Activated CD8-positive, alpha-beta T cell treated with anti-CD3 and anti-CD28 coated beads for 36 hours (primary cell): Measurements from ENCODE around the gene SYT6. TPM values are rescaled to one million over a fixed set of nuclear protein-coding genes. Genes with fewer than 3 reads are reported as not detected.

Source experiments
- ATAC-seq: fragments of 200-7000 bp; cut with Tn5 transposase; one replicate; pipeline ENCODE4 v1.10.0; 2021; ENCODE audit warnings: mild to moderate bottlenecking, moderate library complexity
- CTCF ChIA-PET: fragments of 350-600 bp; sonication (Branson Sonifier 250); formaldehyde crosslinking; loops from one replicate; lab custom pipeline; 2021; ENCODE audit warnings: antibody characterized with exemption; lab: Charles Lee
- POLR2A ChIA-PET: fragments of 350-600 bp; sonication (Branson Sonifier 250); formaldehyde crosslinking; loops from one replicate; lab custom pipeline; 2021; ENCODE audit warnings: antibody characterized with exemption; lab: Charles Lee
- DNase-seq: peaks from one replicate; pipeline ENCODE4 v3.0.0-alpha.2; 2020
- H3K27ac Mint-ChIP-seq: one replicate; pipeline ENCODE4 v1.8.0; 2021; ENCODE audit warnings: mild to moderate bottlenecking, mixed read lengths
- H3K27me3 Mint-ChIP-seq: one replicate; pipeline ENCODE4 v1.8.0; 2021; ENCODE audit warnings: mixed read lengths
- H3K36me3 Mint-ChIP-seq: one replicate; pipeline ENCODE4 v1.8.0; 2021; ENCODE audit warnings: low read depth, mixed read lengths
- H3K4me1 Mint-ChIP-seq: one replicate; pipeline ENCODE4 v1.8.0; 2021; ENCODE audit warnings: low read depth, mixed read lengths
- H3K4me3 Mint-ChIP-seq: one replicate; pipeline ENCODE4 v1.8.0; 2021; ENCODE audit warnings: mild to moderate bottlenecking, moderate library complexity, mixed read lengths
- H3K9me3 Mint-ChIP-seq: one replicate; pipeline ENCODE4 v1.8.0; 2021; ENCODE audit warnings: mixed read lengths
- CTCF ChIP-seq: fragments of 200-600 bp; IDR thresholded peaks from one replicate; pipeline ENCODE4 v1.8.0; 2022; ENCODE audit warnings: antibody characterized with exemption, mild to moderate bottlenecking
- intact Hi-C: fragments of 100-400 bp; cut with micrococcal nuclease; formaldehyde crosslinking; loops from one replicate; pipeline ENCODE4 v1.10.0; 2022
- total RNA-seq, 2 experiments: library from RNA; stranded (reverse); gene quantifications; one replicate each; pipeline ENCODE4 v1.2.3, GENCODE V29; 2021

SYT6 gene
- total RNA-seq, 2 experiments from 2014 or later: not detected

- Mint-ChIP-seq H3K36me3 (no peaks in the 10 kb centered on the region), H3K27me3 (peaks cover 3% of the 10 kb centered on the region), H3K4me1 (peaks cover 9% of the 10 kb centered on the region), H3K27ac (no peak overlapping the region), H3K4me3 (no peak overlapping the region), H3K9me3 (no peaks in the 10 kb centered on the region)
- ChIA-PET CTCF (interaction anchor here (0.9 to 1.0 kb wide), 2 partner anchors 52 to 170 kb away, joined by 3 read pairs; no protein-coding TSS in a partner anchor), POLR2A (interaction anchor here (1.0 kb wide), 1 partner anchor 20 kb away, joined by 3 read pairs; no protein-coding TSS in a partner anchor)
- DNase-seq (no peak), ATAC-seq (no peak)
- intact Hi-C loops: no loop called here
- TF ChIP-seq CTCF: no peak
These were observed 22.0 kb downstream of the SYT6 start for GRCh38 chr1:114131526-114132220.

- H3K4me3 Mint-ChIP-seq: no peak overlapping the region
- ChIA-PET CTCF (interaction anchor here (0.9 to 1.0 kb wide), 2 partner anchors 51 to 170 kb away, joined by 3 read pairs; no protein-coding TSS in a partner anchor), POLR2A (interaction anchor here (1.0 kb wide), 1 partner anchor 20 kb away, joined by 3 read pairs; no protein-coding TSS in a partner anchor)
- intact Hi-C loops: no loop called here
- no peak overlapping the region for H3K27ac Mint-ChIP-seq
- TF ChIP-seq CTCF: no peak
- DNase-seq (no peak), ATAC-seq (no peak)
- no peaks in the 10 kb centered on the region for H3K36me3 Mint-ChIP-seq
- H3K4me1 Mint-ChIP-seq: peaks cover 9% of the 10 kb centered on the region
- peaks cover 2% of the 10 kb centered on the region for H3K27me3 Mint-ChIP-seq
- H3K9me3 Mint-ChIP-seq: no peaks in the 10 kb centered on the region
These were observed 22.7 kb downstream of the SYT6 start for GRCh38 chr1:114130846-114131525.

GRCh38 chr1:114130213-114130612 is 23.5 kb downstream of the SYT6 start:
- CTCF ChIA-PET: no interaction called here
- no peak overlapping the region for H3K4me3 Mint-ChIP-seq
- peaks cover 9% of the 10 kb centered on the region for H3K4me1 Mint-ChIP-seq
- ATAC-seq (no peak), DNase-seq (no peak)
- no peaks in the 10 kb centered on the region for H3K9me3 Mint-ChIP-seq
- no peak for TF ChIP-seq CTCF
- intact Hi-C loops: no loop called here
- peaks cover 2% of the 10 kb centered on the region for H3K27me3 Mint-ChIP-seq
- H3K36me3 Mint-ChIP-seq: no peaks in the 10 kb centered on the region
- POLR2A ChIA-PET: interaction anchor here (0.5 kb wide), 1 partner anchor 502 kb away, joined by 3 read pairs; no protein-coding TSS in a partner anchor
- no peak overlapping the region for H3K27ac Mint-ChIP-seq

- no peak for TF ChIP-seq CTCF
- Mint-ChIP-seq H3K36me3 (no peaks in the 10 kb centered on the region), H3K27me3 (peaks cover 2% of the 10 kb centered on the region), H3K4me3 (no peak overlapping the region), H3K4me1 (peaks cover 9% of the 10 kb centered on the region), H3K27ac (no peak overlapping the region), H3K9me3 (no peaks in the 10 kb centered on the region)
- ChIA-PET CTCF (no interaction called here), POLR2A (no interaction called here)
- ATAC-seq (no peak), DNase-seq (no peak)
- intact Hi-C loops: no loop called here
These were observed 25.4 kb downstream of the SYT6 start for GRCh38 chr1:114128293-114128692.
